Body of pancreas (tissue), 4 donors: ENCODE results near the gene FTH1. TPM values are rescaled to one million over a fixed set of nuclear protein-coding genes. Genes with fewer than 3 reads are reported as not detected.
A peak's percentile ranks its signal among the peaks of the same experiment; 100 is the strongest.
"Not testable (repeated sequence)": the region's sequence is repeated elsewhere in the genome, so short reads cannot be mapped to it uniquely, and the experiment has no call there.

Source experiments
- ATAC-seq: fragments of 150-250 bp; one replicate; pipeline ENCODE4 v1.9.1; 2016
- DNase-seq, 4 donors: peaks; one replicate each; pipeline ENCODE4 v3.0.0-alpha.2; 2019
- H3K27ac ChIP-seq, 4 donors: fragments of 200-600 bp; sonication (generic); 1 replicate in 3 of 4; 2 replicates in 1 of 4; pipeline versions ENCODE4 v1.5.1 to v1.6.1; 2016 to 2019; ENCODE audit warnings: mild to moderate bottlenecking in 1 of 4, mixed read lengths in 1 of 4, moderate library complexity in 1 of 4
- H3K27me3 ChIP-seq, 2 donors: fragments of 200-600 bp; sonication (generic); one replicate each; pipeline ENCODE4 v1.6.0; 2016; ENCODE audit warnings: mild to moderate bottlenecking in 1 of 2
- H3K36me3 ChIP-seq, 2 donors: fragments of 200-600 bp; sonication (generic); replicated peaks in 1 of 2; 2 replicates each; pipeline ENCODE4 v1.5.1; 2016; ENCODE audit warnings: low read depth in 2 of 2; ENCODE audit not compliant: insufficient read depth in 1 of 2
- H3K4me1 ChIP-seq: fragments of 200-600 bp; sonication (generic); one replicate; pipeline ENCODE4 v1.6.0; 2016
- H3K4me3 ChIP-seq, 2 donors: fragments of 200-600 bp; sonication (generic); 1 replicate in 1 of 2; 2 replicates in 1 of 2; pipeline ENCODE4 v1.5.1; 2016 to 2019
- H3K9me3 ChIP-seq, 3 donors: fragments of 200-600 bp; sonication (generic); 1 replicate in 2 of 3; 2 replicates in 1 of 3; pipeline ENCODE4 v1.5.1; 2016
- POLR2A ChIP-seq, 3 donors: fragments of 450-650 bp; IDR thresholded peaks; one replicate each; pipeline ENCODE4 v1.6.1; 2016; ENCODE audit warnings: antibody characterized with exemption in 3 of 3, mild to moderate bottlenecking in 2 of 3
- WGBS, 2 donors: methylation state at CpG; one replicate each; pipeline ENCODE4 v1.1.5; 2017; 5-methylcytosine and 5-hydroxymethylcytosine counted together
- intact Hi-C: fragments of 100-400 bp; cut with DNase I; formaldehyde crosslinking; loops from one replicate; pipeline ENCODE4 v1.15.1; 2023
- total RNA-seq, 2 donors: library from RNA; depleted of rRNA; stranded (reverse); fragments of >200 nt; gene quantifications; one replicate each; pipeline ENCODE4 v1.1.0, GENCODE V29; 2016
- TF ChIP-seq, protein P1 (sequence below), 7 experiments: fragments of 450-650 bp in 4 of 7; fragments of 200-600 bp in 3 of 7; sonication (generic) in 3 of 7; IDR thresholded peaks; one replicate each; pipeline ENCODE4 v1.5.1; 2016 to 2019; ENCODE audit warnings: antibody characterized with exemption in 7 of 7

The FTH1 gene
- total RNA-seq, 2 donors from 2014 or later = 1,333 to 1,363 TPM

GRCh38 chr11:62012451-62012831 lies 45.0 kb upstream of the FTH1 start:
- no peaks in the 10 kb centered on the region for H3K4me1 ChIP-seq
- no peaks in the 10 kb centered on the region for H3K27me3 ChIP-seq
- no peak overlapping the region for H3K27ac ChIP-seq
- no peak for ATAC-seq
- H3K9me3 ChIP-seq = no peaks in the 10 kb centered on the region
- TF ChIP-seq, protein P1, sequence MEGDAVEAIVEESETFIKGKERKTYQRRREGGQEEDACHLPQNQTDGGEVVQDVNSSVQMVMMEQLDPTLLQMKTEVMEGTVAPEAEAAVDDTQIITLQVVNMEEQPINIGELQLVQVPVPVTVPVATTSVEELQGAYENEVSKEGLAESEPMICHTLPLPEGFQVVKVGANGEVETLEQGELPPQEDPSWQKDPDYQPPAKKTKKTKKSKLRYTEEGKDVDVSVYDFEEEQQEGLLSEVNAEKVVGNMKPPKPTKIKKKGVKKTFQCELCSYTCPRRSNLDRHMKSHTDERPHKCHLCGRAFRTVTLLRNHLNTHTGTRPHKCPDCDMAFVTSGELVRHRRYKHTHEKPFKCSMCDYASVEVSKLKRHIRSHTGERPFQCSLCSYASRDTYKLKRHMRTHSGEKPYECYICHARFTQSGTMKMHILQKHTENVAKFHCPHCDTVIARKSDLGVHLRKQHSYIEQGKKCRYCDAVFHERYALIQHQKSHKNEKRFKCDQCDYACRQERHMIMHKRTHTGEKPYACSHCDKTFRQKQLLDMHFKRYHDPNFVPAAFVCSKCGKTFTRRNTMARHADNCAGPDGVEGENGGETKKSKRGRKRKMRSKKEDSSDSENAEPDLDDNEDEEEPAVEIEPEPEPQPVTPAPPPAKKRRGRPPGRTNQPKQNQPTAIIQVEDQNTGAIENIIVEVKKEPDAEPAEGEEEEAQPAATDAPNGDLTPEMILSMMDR (IDR thresholded peaks at IDR 0.05) = no peak
- no peak for TF ChIP-seq POLR2A (IDR thresholded peaks at IDR 0.05)
- no peak overlapping the region for H3K4me3 ChIP-seq
- intact Hi-C loops = no loop called here
- no peaks in the 10 kb centered on the region for H3K36me3 ChIP-seq
- no peak for DNase-seq
- 53 to 71% methylated on average over 3 of the region's 3 CpGs for WGBS, 2 donors

DNA sequence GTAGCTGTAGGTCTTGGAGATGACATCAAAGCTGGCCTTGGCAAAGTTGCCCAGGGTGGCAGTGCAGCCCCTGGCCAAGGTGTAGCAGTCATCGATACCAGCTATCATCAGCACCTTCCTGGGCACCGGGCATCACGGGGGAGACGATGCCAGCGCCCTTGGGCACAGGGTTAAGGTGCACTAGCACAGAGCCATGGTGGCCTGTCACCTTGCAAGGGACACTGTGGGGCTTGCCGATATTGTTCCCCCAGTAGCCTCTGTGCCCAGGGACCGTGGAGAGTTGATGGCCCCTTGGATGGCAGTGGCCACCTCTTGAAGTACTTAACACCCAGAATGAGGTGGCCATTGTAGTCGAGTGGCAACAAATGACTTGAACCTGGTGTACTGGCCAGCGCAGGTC lies 44.4 kb upstream of the FTH1 start:
- TF ChIP-seq POLR2A (IDR thresholded peaks at IDR 0.05) = no peak
- TF ChIP-seq, protein P1 (IDR thresholded peaks at IDR 0.05) = no peak
- ATAC-seq = no peak
- DNase-seq = no peak
- 79 to 97% methylated on average over 2 to 9 of the region's 9 CpGs for WGBS, 2 donors
- no peak overlapping the region for H3K27ac ChIP-seq
- no peaks in the 10 kb centered on the region for H3K9me3 ChIP-seq
- no peaks in the 10 kb centered on the region for H3K27me3 ChIP-seq
- no peaks in the 10 kb centered on the region for H3K4me1 ChIP-seq
- intact Hi-C loops = no loop called here
- no peak overlapping the region for H3K4me3 ChIP-seq
- H3K36me3 ChIP-seq = no peaks in the 10 kb centered on the region

DNA sequence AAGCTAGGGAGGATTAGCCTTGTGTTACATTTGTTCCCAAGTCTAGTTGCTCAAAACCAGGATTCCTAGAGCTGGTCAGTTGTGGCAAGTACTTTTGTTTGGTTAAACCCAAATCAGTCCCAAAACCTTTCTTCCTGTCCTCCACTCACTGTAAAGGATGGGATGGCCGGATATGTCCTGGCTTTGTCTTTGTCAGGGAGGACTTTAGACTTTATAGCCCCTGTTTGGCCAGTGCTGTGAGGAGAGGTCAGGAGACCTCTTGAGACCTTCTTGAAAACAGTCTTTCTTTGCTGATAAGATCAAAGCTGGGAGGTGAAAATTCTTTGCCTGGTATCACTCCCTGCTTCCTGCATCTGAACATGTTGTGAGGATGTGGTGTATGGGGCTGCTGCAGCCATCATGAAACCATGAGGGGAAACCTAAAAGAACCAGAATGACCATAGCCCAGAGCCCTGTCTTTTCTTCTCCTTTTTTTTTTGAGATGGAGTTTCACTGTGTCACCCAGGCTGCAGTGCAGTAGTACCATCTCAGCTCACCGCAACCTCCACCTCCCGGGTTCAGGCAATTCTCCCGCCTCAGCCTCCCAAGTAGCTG lies 43.6 kb upstream of the FTH1 start:
- intact Hi-C loops = no loop called here
- Histone ChIP-seq H3K27me3 (no peaks in the 10 kb centered on the region), H3K27ac (no peak overlapping the region), H3K4me1 (no peaks in the 10 kb centered on the region), H3K9me3 (no peaks in the 10 kb centered on the region), H3K36me3 (no peaks in the 10 kb centered on the region), H3K4me3 (no peak overlapping the region)
- TF ChIP-seq, protein P1 (IDR thresholded peaks at IDR 0.05) = no peak
- no peak for TF ChIP-seq POLR2A (IDR thresholded peaks at IDR 0.05)
- WGBS, 2 donors = 95 to 96% methylated on average over 4 of the region's 4 CpGs
- DNase-seq (no peak), ATAC-seq (no peak)

DNA sequence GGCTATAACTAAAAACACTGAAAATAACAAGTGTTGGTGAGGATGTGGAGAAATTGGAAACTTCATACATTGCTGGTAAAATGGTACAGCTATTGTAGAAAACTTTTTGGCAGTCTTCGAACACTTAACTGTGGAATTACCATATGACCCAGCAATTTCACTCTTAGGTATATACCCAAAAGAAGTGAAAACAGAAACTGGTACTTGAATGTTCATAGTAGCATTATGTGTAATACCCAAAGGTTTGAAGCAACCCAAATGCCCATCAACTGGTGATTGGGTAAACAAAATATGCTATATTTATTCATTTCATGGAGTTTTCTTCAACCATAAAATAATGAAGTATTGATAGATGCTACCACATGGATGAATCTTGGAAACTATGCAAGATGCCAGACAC lies 40.8 kb upstream of the FTH1 start:
- intact Hi-C loops = no loop called here
- H3K4me3 ChIP-seq = no peak overlapping the region
- WGBS, 2 donors = 88 to 91% methylated on average over 1 of the region's 1 CpG
- no peaks in the 10 kb centered on the region for H3K36me3 ChIP-seq
- no peaks in the 10 kb centered on the region for H3K9me3 ChIP-seq
- H3K4me1 ChIP-seq = no peaks in the 10 kb centered on the region
- H3K27me3 ChIP-seq = no peaks in the 10 kb centered on the region
- DNase-seq (no peak), ATAC-seq (no peak)
- H3K27ac ChIP-seq = no peak overlapping the region
- TF ChIP-seq POLR2A (IDR thresholded peaks at IDR 0.05) = no peak
- TF ChIP-seq, protein P1 (IDR thresholded peaks at IDR 0.05) = no peak

GRCh38 chr11:62004473-62004872 lies 37.0 kb upstream of the FTH1 start:
- 59 to 91% methylated on average over 2 of the region's 2 CpGs for WGBS, 2 donors
- intact Hi-C loops = no loop called here
- Histone ChIP-seq H3K36me3 (no peaks in the 10 kb centered on the region), H3K4me3 (no peak overlapping the region), H3K27ac (no peak overlapping the region), H3K27me3 (no peaks in the 10 kb centered on the region), H3K4me1 (peaks cover 31% of the 10 kb centered on the region), H3K9me3 (peaks cover 0 to 2% (median 0%) of the 10 kb centered on the region in 3 donors)
- ATAC-seq = no peak
- no peak for TF ChIP-seq POLR2A (IDR thresholded peaks at IDR 0.05)
- TF ChIP-seq, protein P1 (IDR thresholded peaks at IDR 0.05) = no peak
- DNase-seq = peak in 1 of 4 donors; percentile 55

GRCh38 chr11:62002283-62002682 lies 34.8 kb upstream of the FTH1 start:
- DNase-seq, H3K4me3 ChIP-seq, intact Hi-C loops, H3K36me3 ChIP-seq, ATAC-seq, H3K27me3 ChIP-seq, H3K9me3 ChIP-seq: not testable (repeated sequence)
- WGBS, 2 donors = 87 to 92% methylated on average over 8 of the region's 8 CpGs
- Histone ChIP-seq H3K27ac (peak overlapping the region in 3 of 4 donors; percentile 59 to 79 (median 64)), H3K4me1 (peaks cover 31% of the 10 kb centered on the region)
